Measurements from ENCODE around the gene SORT1. TPM values are rescaled to one million over a fixed set of nuclear protein-coding genes. Genes with fewer than 3 reads are reported as not detected.

SORT1 gene
- total RNA-seq, 4 donors from 2014 or later: 55.8 to 79.2 (median 68.3) TPM

- no peak for TF ChIP-seq CTCF (IDR thresholded peaks at IDR 0.05)
- DNase-seq (ENCODE audit: low spot score): no peak
- no peak for ATAC-seq (ENCODE audit: low FRiP score)
Measured at GRCh38 chr1:109280862-109281261, 116.9 kb downstream of the SORT1 start.

- DNase-seq (ENCODE audit: low spot score) (no peak), ATAC-seq (ENCODE audit: low FRiP score) (no peak)
Measured at GRCh38 chr1:109279615-109280278, 118.0 kb downstream of the SORT1 start.

GRCh38 chr1:109277434-109278204 is 120.1 kb downstream of the SORT1 start:
- DNase-seq (ENCODE audit: low spot score) (peak; percentile 61), ATAC-seq (ENCODE audit: low FRiP score) (peak; percentile 55)
- TF ChIP-seq CTCF (IDR thresholded peaks at IDR 0.05): peak in 1 of 3 donors; percentile 45

More at GRCh38 chr1:109279615-109280278, 118.0 kb downstream of the SORT1 start:
- no peak for TF ChIP-seq CTCF (IDR thresholded peaks at IDR 0.05)

DNA sequence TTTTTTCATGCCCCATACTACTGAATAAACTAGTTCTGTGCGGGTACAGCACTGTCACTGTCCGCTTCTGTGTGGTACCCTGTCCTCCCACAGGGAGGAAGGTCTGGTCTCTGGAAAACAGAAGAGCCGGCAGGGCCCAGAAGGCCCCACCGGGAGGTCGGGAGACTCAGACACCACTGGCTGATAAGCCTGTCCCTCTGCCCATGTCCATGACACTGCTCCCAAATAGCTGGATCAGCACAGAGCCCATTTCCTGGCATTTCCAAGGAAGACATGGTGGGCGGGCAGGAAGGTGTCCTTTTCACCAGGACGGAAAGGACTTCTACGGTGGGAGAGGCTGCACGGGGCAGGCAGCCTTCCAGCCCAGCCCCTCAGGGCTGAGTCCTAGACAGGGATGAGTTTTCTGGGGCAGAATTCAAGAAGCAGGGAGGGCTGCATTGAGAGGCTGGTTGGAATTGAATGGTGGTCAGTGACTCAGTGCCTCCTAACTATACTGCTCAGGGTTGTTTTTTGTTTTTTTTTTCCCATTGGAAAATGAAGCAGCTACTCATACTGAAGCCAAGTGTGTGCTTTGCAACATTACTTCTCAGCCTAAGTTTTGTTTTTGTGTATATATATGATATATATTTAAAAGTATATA is 121.9 kb downstream of the SORT1 start:
- TF ChIP-seq CTCF (IDR thresholded peaks at IDR 0.05): no peak
- DNase-seq (ENCODE audit: low spot score): no peak
- no peak for ATAC-seq (ENCODE audit: low FRiP score)

DNA sequence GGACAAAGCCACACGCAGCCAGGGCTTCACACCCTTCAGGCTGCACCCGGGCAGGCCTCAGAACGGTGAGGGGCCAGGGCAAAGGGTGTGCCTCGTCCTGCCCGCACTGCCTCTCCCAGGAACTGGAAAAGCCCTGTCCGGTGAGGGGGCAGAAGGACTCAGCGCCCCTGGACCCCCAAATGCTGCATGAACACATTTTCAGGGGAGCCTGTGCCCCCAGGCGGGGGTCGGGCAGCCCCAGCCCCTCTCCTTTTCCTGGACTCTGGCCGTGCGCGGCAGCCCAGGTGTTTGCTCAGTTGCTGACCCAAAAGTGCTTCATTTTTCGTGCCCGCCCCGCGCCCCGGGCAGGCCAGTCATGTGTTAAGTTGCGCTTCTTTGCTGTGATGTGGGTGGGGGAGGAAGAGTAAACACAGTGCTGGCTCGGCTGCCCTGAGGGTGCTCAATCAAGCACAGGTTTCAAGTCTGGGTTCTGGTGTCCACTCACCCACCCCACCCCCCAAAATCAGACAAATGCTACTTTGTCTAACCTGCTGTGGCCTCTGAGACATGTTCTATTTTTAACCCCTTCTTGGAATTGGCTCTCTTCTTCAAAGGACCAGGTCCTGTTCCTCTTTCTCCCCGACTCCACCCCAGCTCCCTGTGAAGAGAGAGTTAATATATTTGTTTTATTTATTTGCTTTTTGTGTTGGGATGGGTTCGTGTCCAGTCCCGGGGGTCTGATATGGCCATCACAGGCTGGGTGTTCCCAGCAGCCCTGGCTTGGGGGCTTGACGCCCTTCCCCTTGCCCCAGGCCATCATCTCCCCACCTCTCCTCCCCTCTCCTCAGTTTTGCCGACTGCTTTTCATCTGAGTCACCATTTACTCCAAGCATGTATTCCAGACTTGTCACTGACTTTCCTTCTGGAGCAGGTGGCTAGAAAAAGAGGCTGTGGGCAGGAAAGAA is 122.9 kb downstream of the SORT1 start:
- ATAC-seq (ENCODE audit: low FRiP score) (no peak), DNase-seq (ENCODE audit: low spot score) (no peak)

More for the DNA sequence above, 122.9 kb downstream of the SORT1 start:
- TF ChIP-seq CTCF (IDR thresholded peaks at IDR 0.05): no peak

Data from omental fat pad (tissue), 4 donors.